GM18502 (cell line): ENCODE results near the gene MIA2.
"Not testable (repeated sequence)": the region's sequence is repeated elsewhere in the genome, so short reads cannot be mapped to it uniquely, and the experiment has no call there.

Source experiments
- ATAC-seq: cut with Tn5 transposase; IDR thresholded peaks from one replicate; pipeline ENCODE4 v1.9.1; 2021; ENCODE audit warnings: mild to moderate bottlenecking; ENCODE audit not compliant: unreplicated experiment, poor library complexity

The MIA2 gene

DNA sequence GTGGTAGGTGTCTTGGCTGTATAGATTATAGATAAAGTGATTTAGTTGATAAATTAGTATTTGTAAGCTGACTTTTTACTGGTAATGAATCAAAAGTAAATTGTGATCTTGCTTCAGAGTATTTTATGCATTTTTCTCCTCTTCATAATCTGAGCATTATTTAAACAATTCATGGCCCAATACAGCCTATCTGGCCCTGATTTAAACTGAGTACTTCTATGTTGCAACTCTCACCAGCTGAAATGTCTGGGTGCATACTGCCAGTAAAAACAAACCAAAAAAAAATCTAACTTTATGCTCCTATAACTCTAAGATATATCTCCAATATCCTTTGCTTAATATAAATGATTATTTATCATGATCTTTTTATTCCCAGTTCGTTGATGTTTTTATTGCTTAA lies 86.6 kb downstream of the MIA2 start:
- no peak for ATAC-seq

DNA sequence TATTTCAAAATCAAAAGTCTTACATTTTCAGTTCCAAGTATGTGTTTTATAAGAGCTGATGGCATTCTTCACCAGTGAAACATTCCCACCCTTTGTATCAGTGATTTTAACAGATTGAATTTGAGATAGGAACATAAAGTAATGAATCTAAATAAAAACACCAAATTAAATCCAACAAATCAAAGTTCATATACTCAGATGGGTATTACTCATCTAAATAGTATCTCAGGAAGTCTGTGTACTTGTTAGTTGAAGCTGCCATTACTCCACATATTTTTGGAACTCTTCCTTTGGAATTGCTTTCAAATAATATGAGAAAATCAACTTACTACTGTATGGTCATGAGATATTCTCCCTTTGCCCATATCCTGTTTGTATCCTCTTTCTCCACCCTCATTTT lies 89.1 kb downstream of the MIA2 start:
- no peak for ATAC-seq

DNA sequence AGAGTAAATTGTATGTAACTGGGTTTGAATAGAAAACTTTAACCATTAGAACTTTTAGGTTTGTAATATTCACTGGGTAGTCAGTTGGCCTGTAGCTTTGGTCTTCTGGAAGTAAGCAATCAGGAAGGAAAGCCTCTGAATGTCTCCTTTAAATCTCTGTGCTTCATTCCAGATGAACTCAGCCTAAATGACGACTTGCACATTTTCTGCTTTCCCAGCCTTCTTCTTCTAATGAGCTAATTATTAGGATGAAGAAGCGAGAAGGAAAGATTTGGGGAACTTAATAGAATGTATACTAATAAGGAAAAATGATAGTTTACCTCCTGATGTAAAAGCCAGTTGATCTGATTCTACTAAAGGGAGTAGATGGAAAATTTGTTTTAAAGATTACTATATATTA lies 90.4 kb downstream of the MIA2 start:
- ATAC-seq: no peak

DNA sequence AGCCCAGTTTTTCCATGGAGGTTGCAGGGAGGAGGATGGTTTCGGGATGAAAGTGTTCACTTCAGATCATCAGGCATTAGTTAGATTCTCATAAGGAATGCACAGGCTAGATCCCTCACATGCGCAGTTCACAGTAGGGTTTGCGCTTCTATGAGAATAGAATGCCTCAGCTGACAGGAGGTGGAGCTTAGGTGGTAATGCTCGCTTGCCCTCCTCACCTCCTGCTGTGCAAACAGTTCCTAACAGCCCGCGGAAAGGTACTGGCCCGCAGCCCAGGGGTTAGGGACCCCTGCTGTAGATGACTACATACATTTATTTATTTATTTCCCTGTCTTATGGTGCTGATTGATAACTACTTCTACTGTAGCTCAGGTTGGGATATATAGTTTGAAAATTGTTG lies 105.3 kb downstream of the MIA2 start:
- no peak for ATAC-seq

DNA sequence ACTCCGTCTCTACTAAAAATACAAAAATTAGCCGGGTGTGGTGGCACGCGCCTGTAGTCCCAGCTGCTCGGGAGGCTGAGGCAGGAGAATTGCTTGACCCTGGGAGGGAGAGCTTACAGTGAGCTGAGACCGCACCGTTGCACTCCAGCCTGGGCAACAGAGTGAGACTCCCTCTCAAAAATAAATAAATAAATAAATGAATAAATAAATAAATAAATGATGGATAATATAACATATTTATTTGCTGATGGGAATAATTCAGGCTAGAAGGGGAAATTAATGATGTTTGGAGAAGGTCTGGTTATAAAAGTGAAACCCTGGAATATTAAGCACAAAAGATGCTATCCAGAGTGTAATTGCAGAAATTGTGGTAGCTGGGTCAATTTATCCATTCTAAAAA lies 107.4 kb downstream of the MIA2 start:
- not testable (repeated sequence) for ATAC-seq

DNA sequence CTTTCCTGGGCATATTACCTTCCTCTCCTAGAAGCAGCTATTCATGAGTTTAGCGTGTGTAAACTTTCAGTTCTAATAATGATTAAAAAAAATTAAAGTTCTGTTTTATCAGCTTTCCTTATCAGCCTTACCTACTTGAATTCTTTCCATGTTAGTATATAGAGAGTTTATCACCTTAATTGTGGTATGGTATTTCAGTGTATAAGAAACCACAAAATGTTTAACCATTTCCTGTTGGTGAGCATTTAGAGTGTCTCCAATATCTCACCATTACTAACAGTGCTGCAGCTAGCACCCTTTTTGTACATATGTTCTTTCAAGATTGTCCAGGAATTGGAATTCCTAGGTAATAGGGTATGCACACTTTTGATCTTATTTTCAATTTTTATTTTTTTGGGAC lies 109.1 kb downstream of the MIA2 start:
- ATAC-seq: no peak

DNA sequence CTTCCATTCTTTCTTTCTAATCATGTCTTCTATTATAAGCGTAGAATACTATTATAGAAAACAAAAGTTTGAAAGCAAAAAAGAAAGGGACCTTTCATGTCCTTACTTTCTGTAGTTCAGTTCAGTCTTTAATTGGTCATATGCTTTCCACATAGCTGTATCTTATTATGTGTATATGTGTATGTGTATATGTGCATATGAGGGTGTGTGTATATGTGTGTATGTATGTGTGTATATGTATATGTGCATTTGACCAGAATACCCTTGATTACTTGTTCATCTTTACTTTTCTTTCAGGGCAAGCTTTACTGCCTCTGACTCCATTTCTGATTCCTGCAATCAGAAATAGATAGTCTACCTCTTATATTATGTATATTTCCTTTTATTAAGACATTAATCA lies 109.9 kb downstream of the MIA2 start:
- no peak for ATAC-seq

DNA sequence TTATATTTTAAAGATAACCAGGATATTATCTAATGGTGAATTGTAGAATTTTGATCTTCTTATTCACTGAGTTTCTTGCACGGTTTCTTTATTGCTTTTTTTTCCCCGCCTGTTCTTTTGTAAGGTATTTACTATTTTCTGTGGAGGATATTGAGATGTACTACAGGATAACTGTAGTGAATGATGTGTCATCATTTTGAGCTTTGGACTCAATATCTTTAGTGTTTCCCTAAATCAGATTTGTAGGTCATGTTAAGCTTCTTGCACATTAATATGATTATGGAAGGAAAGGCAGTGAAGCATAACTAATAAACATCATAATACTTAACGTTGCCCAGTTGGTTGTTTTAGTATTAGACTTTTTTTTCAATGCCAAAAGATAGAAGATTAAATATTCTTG lies 117.2 kb downstream of the MIA2 start:
- ATAC-seq: no peak

DNA sequence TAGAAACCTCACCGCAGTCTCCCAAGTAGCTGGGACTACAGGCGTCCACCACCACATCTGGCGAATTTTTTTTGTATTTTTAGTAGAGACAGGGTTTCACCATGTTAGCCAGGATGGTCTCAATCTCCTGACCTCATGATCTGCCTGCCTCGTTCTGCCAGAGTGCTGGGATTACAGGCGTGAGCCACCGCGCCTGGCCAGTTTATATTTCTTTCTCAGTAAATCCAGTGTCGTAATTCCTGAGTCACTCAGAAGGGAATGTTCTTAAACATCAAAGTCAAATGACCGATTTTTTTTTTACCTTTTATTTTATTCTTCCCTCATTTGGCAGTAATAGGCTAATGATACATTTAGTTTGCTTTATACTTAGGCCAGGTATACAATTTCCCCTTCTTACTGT lies 118.0 kb downstream of the MIA2 start:
- ATAC-seq: no peak

DNA sequence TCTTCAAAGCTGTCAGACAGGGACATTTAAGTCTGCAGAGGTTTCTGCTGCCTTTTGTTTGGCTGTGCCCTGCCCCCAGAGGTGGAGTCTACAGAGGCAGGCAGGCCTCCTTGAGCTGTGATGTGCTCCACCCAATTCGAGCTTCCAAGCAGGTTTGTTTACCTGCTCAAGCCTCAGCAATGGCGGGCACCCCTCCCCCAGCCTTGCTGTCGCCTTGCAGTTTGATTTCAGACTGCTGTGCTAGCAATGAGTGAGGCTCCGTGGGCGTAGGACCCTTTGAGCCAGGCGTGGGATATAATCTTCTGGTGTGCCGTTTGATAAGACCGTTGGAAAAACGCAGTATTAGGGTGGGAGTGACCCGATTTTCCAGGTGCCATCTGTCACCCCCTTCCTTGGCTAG lies 125.4 kb downstream of the MIA2 start:
- ATAC-seq: not testable (repeated sequence)

DNA sequence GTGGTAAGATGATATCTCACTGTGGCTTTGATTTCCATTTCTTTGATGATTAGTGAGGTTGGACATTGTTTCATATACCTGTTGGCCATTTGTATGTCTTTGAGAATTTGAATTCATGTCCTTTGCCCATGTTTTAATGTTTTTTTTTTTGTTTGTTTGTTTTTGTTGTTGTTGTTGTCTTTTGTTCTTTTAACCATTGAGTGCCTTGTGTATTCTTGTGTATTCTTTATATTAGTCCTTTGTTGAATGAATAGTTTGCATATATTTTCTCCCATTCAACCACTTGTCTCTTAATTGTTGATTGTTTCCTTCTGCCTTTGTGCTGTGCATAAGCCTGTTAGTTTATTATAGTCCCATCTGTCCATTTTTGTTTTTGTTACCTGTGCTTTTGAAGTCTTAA lies 126.6 kb downstream of the MIA2 start:
- ATAC-seq: no peak

DNA sequence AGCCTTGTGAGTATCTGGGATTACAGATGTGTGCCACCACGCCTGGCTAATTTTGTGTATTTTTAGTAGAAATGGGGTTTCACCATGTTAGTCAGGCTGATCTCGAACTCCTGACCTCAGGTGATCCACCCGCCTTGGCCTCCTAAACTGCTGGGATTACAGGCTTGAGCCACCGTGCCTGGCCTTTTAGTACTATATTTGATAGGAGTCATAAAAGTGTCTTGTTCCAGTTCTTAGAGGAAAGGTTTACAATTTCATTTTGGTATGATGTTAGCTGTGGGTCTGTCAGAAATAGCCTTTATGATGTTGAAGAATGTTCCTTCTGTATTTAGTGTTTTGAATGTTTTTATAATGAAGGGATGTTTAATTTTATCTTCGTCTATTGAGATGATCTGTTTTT lies 127.8 kb downstream of the MIA2 start:
- ATAC-seq: not testable (repeated sequence)

DNA sequence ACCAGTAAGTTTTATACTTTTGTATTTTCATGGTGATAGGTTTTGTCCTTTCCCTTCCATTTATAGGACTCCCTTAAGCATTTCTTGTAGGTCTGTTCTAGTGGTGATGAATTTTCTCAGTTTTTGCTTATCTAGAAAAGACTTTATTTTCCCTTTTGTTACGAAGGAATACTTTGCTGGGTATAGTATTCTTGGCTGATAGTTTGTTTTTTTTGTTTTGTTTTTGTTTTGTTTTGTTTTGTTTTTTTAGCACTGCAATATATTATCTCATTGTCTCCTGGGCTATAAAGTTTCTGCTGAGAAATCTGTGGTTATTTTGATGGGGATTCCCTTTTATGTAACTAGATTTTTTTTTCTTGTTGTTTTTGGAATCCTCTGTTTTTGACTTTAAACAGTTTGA lies 130.8 kb downstream of the MIA2 start:
- no peak for ATAC-seq

DNA sequence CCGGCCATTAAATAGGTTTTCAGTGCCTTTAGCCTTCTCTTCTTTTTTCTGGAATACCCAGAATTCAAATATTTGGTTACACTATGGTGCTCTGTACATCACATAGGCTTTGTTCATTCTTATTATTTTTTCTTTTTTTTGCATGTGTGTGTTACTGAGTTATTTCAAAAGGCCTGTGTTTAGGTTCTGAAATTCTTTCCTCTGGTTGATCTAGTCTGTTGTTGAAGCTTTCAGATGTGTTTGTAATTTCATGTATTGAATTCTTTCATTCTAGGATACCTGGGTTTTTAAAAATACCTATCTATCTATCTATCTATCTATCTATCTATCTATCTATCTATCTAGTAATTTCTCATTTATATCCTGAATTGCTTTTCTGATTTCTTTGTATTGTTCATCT lies 131.6 kb downstream of the MIA2 start:
- no peak for ATAC-seq

DNA sequence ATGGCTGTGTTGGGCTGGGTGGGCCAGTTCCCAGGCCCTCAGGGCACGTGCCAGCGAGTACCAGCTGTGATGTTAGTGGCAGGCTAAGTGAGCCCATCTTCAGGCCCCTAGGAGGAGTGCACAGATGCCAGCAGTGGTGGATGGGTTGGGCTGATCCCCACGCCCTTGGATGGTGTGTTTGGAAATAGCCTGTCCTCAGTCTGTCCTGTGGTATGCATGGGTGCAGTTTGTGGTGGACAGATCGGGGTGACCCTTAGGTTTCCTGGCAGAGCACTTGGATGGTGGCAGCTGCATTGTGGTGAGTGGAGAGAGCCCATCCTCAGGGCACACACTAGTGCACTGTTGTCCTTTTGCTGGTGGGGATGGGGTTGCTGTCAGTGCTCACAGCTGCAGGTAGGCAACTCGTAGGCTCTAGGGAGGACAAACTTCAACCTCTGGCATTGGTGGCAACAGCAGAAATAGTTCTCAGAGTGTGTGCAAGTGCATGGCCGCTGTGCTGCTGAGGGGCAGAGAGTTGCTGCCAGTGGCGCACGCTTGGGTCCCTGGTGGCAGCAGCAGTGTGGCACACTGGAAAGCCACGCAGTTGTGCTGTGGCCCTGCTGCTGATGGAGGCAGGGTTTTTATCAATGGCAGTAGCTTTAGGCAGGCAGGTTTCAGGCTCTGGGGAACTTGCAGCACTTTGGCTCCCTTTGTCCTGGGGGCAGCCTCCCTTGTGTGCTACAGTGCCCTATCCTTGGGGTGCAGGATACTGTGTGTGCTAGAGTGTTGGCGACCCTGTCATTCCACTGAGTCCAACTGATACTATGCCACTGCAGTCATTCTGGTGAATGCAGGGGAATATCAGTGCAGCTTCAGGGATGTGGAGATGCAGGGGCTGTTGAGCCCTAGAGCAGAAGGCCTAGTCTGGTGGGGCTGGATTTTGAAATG lies 133.0 kb downstream of the MIA2 start:
- ATAC-seq: no peak

DNA sequence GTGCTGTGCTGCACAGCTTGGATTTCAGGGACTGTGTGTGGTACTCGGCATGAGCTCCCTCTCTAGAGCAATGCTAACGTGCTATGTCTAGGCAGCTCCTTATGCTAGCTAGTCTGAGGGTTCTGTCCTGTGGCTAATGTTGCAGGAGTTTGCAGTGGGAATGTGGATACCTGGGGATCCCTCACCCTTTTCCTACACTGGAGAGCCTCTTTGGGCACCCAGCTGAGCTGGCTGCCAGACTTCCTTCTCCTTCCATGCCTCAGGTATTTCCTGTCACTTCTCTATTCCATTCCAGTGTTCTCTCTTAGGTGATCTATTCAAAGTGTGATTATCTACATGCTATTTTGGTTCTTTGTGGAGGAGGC lies 133.7 kb downstream of the MIA2 start:
- ATAC-seq: no peak

DNA sequence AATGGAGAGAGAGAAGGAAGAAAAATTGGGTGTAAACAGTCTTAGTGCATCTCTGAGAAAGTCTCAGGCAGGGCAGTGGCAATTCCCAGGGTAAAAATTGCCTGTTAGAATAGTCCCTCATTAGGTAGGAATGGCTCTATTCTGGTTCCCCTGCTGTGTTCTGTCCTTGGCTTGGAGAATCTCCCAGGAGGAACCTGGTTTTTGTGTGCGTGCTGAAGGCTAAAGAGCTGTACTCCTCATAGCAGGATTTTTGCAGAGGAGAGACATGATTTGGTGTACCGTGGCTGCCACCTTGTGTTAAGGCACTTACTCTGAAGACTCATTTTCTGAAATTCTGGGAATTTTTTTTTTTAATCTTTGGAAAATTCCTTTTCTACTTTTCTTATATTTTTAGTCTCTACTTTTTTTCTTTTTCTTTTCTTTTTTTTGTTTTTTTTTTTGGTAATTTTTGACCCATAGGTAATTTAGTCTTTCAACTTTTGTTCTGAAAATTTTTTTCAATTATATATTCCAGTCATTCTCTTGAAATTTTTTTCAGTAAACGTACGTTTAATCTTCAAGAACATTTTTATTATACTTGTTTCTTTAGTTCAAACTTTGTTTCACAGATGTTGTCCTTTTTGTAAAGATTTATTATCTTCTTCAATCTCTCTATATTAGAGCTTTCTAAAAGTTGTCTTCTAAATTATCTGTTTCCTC lies 134.7 kb downstream of the MIA2 start:
- ATAC-seq: no peak

DNA sequence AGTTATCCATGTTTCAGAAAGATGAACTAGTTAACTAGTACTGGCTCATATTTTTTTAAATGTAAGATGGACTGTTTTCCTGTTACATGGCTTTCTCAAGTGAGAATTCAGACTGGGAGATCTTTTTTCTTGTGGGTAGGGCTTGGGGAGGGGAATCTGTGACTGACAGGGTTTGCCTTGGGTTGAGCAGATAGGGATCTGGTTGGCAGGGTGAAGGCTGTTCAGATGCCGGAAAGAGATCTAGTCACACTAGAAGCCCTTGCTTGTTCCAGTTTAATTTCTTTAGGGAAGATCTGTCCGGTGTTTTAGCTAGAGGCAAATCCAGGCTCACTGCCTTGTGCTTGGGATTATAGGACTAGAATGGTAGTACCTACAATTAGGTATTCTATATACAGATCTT lies 135.3 kb downstream of the MIA2 start:
- ATAC-seq: no peak

DNA sequence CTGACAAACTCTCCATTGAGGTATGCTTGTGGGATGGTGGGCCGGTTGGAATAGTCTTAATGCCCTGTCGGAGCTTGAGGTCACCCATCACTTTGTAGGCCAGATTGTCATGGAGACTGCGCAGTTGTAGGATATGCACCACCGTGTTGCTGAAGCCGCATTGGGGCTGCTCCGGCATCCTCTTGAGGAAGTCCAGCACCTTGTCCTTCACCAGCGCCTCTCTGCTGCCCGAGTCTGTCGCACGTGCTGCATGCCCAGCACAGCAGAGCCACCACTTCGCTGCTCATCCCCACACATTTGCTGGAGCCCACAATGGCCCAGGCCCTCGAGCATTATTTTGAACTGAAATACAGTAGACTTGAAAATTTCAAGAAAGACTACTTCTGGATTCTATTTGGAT lies 136.7 kb downstream of the MIA2 start:
- ATAC-seq: no peak

DNA sequence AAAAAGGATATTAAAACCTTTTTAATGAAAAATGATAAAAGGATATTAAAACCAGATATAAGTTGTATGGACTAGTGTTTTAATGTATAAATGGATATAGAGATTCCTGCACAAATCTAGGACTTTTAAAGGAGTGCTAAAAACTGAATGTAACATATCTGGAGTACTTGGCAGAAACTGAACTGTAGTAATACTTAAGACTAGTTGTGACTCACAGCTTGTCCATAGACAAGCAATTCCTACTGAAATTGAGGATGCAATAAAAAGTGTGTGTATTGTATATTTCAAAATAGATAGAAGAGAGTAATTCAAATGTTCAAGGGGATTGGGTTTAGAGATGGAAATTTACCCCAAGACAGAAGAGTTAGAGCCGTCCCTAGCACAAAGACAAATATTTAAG lies 138.9 kb downstream of the MIA2 start:
- ATAC-seq: no peak

DNA sequence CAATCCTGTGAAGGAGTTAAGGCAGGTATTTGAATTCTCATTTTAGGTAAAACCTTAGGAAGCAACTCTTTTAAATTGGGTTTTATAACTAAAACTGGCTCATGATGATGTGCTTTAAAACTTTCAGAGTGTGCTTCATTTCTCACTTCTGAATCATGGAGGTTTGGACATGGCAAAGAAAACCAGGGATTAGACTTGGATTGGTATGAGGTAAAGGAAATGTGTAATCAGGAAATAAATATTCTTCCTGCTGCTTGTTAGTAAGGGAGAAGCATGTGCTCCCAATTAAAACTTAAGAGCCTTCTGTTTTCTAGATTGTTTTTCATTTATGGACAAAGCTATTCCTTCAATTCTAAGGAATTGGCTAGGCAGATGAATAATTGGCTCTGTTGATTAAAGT lies 141.1 kb downstream of the MIA2 start:
- no peak for ATAC-seq
